HepG2 (cell line): ENCODE data around the gene GBX1. TPM values are rescaled to one million over a fixed set of nuclear protein-coding genes. Genes with fewer than 3 reads are reported as not detected.

Experiments
- CC2D1A ChIP-seq: sonication (generic); formaldehyde crosslinking; IDR thresholded peaks from 2 replicates; pipeline ENCODE4 v1.8.1; 2023; ENCODE audit warnings: mild to moderate bottlenecking, missing genetic modification reagents
- FOXJ3 ChIP-seq: sonication (generic); formaldehyde crosslinking; IDR thresholded peaks from 2 replicates; pipeline ENCODE4 v1.4.0; 2020; ENCODE audit warnings: missing genetic modification reagents, mild to moderate bottlenecking, borderline replicate concordance
- GLI4 ChIP-seq: sonication (generic); formaldehyde crosslinking; IDR thresholded peaks from 2 replicates; pipeline ENCODE4 v1.5.1; 2020; ENCODE audit warnings: missing genetic modification reagents, mild to moderate bottlenecking, moderate library complexity, borderline replicate concordance
- HNRNPL ChIP-seq: fragments of 200-400 bp; formaldehyde crosslinking; IDR thresholded peaks from 2 replicates; pipeline ENCODE4 v1.6.1; 2017; ENCODE audit warnings: mild to moderate bottlenecking, low read depth, low read length
- ISX ChIP-seq: sonication (generic); formaldehyde crosslinking; conservative IDR thresholded peaks from 2 replicates; pipeline ENCODE4 v1.5.0; 2020; ENCODE audit warnings: missing genetic modification reagents
- NR2F6 ChIP-seq, 2 experiments: IDR thresholded peaks; 2 replicates each; pipeline ENCODE4 v1.6.1; 2016; ENCODE audit warnings: antibody characterized with exemption in 1 of 2, mild to moderate bottlenecking in 1 of 2
- SALL1 ChIP-seq: sonication (generic); formaldehyde crosslinking; IDR thresholded peaks from 2 replicates; pipeline ENCODE4 v1.8.0; 2022; ENCODE audit warnings: mild to moderate bottlenecking, missing genetic modification reagents
- SRSF9 ChIP-seq: fragments of 200-400 bp; formaldehyde crosslinking; IDR thresholded peaks from 2 replicates; pipeline ENCODE4 v1.6.1; 2018; ENCODE audit warnings: borderline replicate concordance, mild to moderate bottlenecking, low read depth, low read length; ENCODE audit not compliant: insufficient read depth, poor library complexity, severe bottlenecking
- SUZ12 ChIP-seq: fragments of 150-350 bp; IDR thresholded peaks from 2 replicates; pipeline ENCODE4 v1.6.1; 2014; ENCODE audit warnings: low read depth, low read length
- TARDBP ChIP-seq: sonication (generic); formaldehyde crosslinking; IDR thresholded peaks from 2 replicates; pipeline ENCODE4 v1.8.0; 2022; ENCODE audit warnings: mild to moderate bottlenecking, missing genetic modification reagents
- ZC3H4 ChIP-seq: sonication (generic); formaldehyde crosslinking; IDR thresholded peaks from 2 replicates; pipeline ENCODE4 v1.4.0; 2020; ENCODE audit warnings: missing genetic modification reagents, borderline replicate concordance
- ZNF335 ChIP-seq: sonication (generic); formaldehyde crosslinking; IDR thresholded peaks from 2 replicates; pipeline ENCODE4 v1.4.0; 2020; ENCODE audit warnings: missing genetic modification reagents
- ZNF619 ChIP-seq: sonication (generic); formaldehyde crosslinking; IDR thresholded peaks from 2 replicates; pipeline ENCODE4 v1.4.0; 2020; ENCODE audit warnings: mild to moderate bottlenecking, missing genetic modification reagents
- ZNF678 ChIP-seq: sonication (generic); formaldehyde crosslinking; IDR thresholded peaks from 2 replicates; pipeline ENCODE4 v1.4.0; 2020; ENCODE audit warnings: mild to moderate bottlenecking, missing genetic modification reagents
- ZNF775 ChIP-seq: sonication (generic); formaldehyde crosslinking; IDR thresholded peaks from 2 replicates; pipeline ENCODE4 v1.4.0; 2020; ENCODE audit warnings: missing genetic modification reagents, mild to moderate bottlenecking, moderate library complexity, borderline replicate concordance
- polyA plus RNA-seq, 8 experiments: library from polyadenylated mRNA; depleted of rRNA in 3 of 8; stranded (reverse) in 7 of 8; unstranded in 1 of 8; fragments of >200 nt; fragmentation: Illumina TruSeq in 4 of 8; extraction: Trizol in 4 of 8; gene quantifications; 2 replicates each; pipeline versions ENCODE4 v1.2.1 to v1.2.3, GENCODE V29; 2011 to 2016; ENCODE audit warnings: low read depth in 4 of 8, missing spikeins in 1 of 8, mixed read lengths in 1 of 8; ENCODE audit not compliant: insufficient read depth in 1 of 8
- total RNA-seq, 5 experiments: library from RNA; depleted of rRNA; stranded (reverse); fragments of >200 nt; fragmentation: Illumina TruSeq; extraction: Trizol; gene quantifications; 2 replicates each; pipeline ENCODE4 v1.2.3, GENCODE V29; 2016; ENCODE audit warnings: low read depth in 1 of 5
- TF ChIP-seq, protein P1 (sequence below): sonication (generic); formaldehyde crosslinking; IDR thresholded peaks from 2 replicates; pipeline ENCODE4 v1.5.0; 2020; ENCODE audit warnings: missing genetic modification reagents, mild to moderate bottlenecking, borderline replicate concordance
- TF ChIP-seq, protein P2 (sequence below): sonication (generic); formaldehyde crosslinking; conservative IDR thresholded peaks from 2 replicates; pipeline ENCODE4 v1.4.0; 2020; ENCODE audit warnings: missing genetic modification reagents
- TF ChIP-seq, protein P3 (sequence below): sonication (generic); formaldehyde crosslinking; IDR thresholded peaks from 2 replicates; pipeline ENCODE4 v1.4.0; 2020; ENCODE audit warnings: missing genetic modification reagents
- TF ChIP-seq, protein P4 (sequence below): sonication (generic); formaldehyde crosslinking; IDR thresholded peaks from 2 replicates; pipeline ENCODE4 v1.4.0; 2020; ENCODE audit warnings: missing genetic modification reagents; ENCODE audit errors: not compliant biosample characterization
- TF ChIP-seq, protein P5 (sequence below): sonication (generic); formaldehyde crosslinking; IDR thresholded peaks from 2 replicates; pipeline ENCODE4 v1.4.0; 2020; ENCODE audit warnings: mild to moderate bottlenecking, missing genetic modification reagents
- TF ChIP-seq, protein P6 (sequence below): sonication (generic); formaldehyde crosslinking; IDR thresholded peaks from 2 replicates; pipeline ENCODE4 v1.5.1; 2020; ENCODE audit warnings: missing genetic modification reagents, mild to moderate bottlenecking, borderline replicate concordance

GBX1 gene
- total and polyA plus RNA-seq, 2 of the 13 experiments (the other 11 are each of a cell fraction or from before 2014, with no cell fraction given), result not detected

DNA sequence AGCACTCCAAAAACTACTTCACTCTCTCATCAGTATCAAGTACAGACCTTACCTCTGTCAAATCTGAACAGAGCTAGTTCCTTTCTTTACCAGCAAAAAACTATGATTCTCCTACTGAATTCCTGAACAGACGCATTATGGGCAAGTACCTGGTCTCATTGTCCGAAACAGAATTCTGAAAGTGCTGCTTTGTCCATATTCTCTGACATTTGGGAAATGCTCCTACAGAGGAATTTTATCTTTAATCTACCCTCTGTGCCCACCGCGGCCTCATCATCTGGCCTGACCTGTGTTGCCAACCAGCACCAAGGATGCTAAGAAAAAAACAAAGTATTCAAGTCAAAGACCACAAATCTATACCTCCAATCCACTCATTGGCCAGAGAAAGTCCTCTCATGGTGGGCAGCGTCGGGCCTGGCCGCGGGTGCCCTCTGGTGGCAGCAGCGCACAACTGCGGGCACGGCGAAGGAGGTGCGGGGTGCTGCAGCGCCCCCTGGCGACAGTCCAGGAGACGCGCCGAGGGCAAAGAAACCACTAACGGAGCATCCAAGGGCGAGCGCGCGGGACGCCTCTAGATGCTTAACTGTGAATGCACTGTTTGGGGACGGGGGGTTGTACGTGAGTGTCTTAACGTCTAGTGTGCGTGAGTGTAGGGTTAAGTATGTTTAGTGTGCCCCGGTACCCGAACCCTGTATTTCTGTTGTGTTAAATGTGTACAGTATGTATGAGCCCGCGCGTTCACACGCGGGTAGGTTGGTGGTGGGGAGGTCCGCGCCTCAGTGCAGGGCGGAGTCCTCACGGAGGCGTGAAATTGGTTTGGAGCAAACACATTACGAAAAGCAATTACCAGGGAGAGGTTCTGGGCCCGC, 5.0 kb upstream of the GBX1 start (continued):
- TF ChIP-seq, protein P1, sequence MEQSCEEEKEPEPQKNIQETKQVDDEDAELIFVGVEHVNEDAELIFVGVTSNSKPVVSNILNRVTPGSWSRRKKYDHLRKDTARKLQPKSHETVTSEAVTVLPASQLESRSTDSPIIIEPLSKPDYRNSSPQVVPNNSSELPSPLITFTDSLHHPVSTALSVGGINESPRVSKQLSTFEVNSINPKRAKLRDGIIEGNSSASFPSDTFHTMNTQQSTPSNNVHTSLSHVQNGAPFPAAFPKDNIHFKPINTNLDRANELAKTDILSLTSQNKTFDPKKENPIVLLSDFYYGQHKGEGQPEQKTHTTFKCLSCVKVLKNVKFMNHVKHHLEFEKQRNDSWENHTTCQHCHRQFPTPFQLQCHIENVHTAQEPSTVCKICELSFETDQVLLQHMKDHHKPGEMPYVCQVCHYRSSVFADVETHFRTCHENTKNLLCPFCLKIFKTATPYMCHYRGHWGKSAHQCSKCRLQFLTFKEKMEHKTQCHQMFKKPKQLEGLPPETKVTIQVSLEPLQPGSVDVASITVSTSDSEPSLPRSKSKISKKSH, result no peak
- TF ChIP-seq HNRNPL, result no peak
- TF ChIP-seq, protein P2, sequence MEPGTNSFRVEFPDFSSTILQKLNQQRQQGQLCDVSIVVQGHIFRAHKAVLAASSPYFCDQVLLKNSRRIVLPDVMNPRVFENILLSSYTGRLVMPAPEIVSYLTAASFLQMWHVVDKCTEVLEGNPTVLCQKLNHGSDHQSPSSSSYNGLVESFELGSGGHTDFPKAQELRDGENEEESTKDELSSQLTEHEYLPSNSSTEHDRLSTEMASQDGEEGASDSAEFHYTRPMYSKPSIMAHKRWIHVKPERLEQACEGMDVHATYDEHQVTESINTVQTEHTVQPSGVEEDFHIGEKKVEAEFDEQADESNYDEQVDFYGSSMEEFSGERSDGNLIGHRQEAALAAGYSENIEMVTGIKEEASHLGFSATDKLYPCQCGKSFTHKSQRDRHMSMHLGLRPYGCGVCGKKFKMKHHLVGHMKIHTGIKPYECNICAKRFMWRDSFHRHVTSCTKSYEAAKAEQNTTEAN, result no peak
- TF ChIP-seq, protein P3, sequence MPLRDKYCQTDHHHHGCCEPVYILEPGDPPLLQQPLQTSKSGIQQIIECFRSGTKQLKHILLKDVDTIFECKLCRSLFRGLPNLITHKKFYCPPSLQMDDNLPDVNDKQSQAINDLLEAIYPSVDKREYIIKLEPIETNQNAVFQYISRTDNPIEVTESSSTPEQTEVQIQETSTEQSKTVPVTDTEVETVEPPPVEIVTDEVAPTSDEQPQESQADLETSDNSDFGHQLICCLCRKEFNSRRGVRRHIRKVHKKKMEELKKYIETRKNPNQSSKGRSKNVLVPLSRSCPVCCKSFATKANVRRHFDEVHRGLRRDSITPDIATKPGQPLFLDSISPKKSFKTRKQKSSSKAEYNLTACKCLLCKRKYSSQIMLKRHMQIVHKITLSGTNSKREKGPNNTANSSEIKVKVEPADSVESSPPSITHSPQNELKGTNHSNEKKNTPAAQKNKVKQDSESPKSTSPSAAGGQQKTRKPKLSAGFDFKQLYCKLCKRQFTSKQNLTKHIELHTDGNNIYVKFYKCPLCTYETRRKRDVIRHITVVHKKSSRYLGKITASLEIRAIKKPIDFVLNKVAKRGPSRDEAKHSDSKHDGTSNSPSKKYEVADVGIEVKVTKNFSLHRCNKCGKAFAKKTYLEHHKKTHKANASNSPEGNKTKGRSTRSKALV (CRISPR knock-in tag), result peak; percentile 79; the same call in 1 of the 2 replicates
- no peak for TF ChIP-seq GLI4 (CRISPR knock-in tag)
- TF ChIP-seq ZC3H4 (CRISPR knock-in tag), result no peak
- TF ChIP-seq, protein P4, sequence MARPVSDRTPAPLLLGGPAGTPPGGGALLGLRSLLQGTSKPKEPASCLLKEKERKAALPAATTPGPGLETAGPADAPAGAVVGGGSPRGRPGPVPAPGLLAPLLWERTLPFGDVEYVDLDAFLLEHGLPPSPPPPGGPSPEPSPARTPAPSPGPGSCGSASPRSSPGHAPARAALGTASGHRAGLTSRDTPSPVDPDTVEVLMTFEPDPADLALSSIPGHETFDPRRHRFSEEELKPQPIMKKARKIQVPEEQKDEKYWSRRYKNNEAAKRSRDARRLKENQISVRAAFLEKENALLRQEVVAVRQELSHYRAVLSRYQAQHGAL, result no peak
- no peak for TF ChIP-seq CC2D1A (CRISPR knock-in tag)
- TF ChIP-seq ZNF335 (CRISPR knock-in tag), result no peak
- no peak for TF ChIP-seq SRSF9
- TF ChIP-seq, protein P5, sequence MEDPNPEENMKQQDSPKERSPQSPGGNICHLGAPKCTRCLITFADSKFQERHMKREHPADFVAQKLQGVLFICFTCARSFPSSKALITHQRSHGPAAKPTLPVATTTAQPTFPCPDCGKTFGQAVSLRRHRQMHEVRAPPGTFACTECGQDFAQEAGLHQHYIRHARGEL (CRISPR knock-in tag), result no peak
- TF ChIP-seq ZNF678 (CRISPR knock-in tag), result no peak
- TF ChIP-seq ZNF775, result no peak
- no peak for TF ChIP-seq NR2F6 (IDR thresholded peaks at IDR 0.05)
- peak; percentile 32; the same call in 1 of the 2 replicates for TF ChIP-seq NR2F6 (CRISPR knock-in tag; IDR thresholded peaks at IDR 0.05)
- no peak for TF ChIP-seq TARDBP (CRISPR knock-in tag)
- TF ChIP-seq SALL1, result peak; percentile 48; the same call in 1 of the 2 replicates
- TF ChIP-seq, protein P6, sequence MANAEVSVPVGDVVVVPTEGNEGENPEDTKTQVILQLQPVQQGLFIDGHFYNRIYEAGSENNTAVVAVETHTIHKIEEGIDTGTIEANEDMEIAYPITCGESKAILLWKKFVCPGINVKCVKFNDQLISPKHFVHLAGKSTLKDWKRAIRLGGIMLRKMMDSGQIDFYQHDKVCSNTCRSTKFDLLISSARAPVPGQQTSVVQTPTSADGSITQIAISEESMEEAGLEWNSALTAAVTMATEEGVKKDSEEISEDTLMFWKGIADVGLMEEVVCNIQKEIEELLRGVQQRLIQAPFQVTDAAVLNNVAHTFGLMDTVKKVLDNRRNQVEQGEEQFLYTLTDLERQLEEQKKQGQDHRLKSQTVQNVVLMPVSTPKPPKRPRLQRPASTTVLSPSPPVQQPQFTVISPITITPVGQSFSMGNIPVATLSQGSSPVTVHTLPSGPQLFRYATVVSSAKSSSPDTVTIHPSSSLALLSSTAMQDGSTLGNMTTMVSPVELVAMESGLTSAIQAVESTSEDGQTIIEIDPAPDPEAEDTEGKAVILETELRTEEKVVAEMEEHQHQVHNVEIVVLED (CRISPR knock-in tag), result peak; percentile 38; the same call in 1 of the 2 replicates
- TF ChIP-seq SUZ12, result 0 out of 2 replicates have a peak, but pooled peaks have one; percentile 12
- TF ChIP-seq ZNF619 (CRISPR knock-in tag), result no peak
- no peak for TF ChIP-seq ISX (CRISPR knock-in tag)
- no peak for TF ChIP-seq FOXJ3 (CRISPR knock-in tag)
